ENCODE data around the gene LSM2.
"Not testable (repeated sequence)": the region's sequence is repeated elsewhere in the genome, so short reads cannot be mapped to it uniquely, and the experiment has no call there.

The LSM2 gene

GRCh38 chr6:31806470-31807272 lies at the start of gene LSM2:
TSS of gene LSM2 (minus strand) at chr6:31806966. CDS start at chr6:31806757, 209 bp downstream.
- TF ChIP-seq, protein P1, sequence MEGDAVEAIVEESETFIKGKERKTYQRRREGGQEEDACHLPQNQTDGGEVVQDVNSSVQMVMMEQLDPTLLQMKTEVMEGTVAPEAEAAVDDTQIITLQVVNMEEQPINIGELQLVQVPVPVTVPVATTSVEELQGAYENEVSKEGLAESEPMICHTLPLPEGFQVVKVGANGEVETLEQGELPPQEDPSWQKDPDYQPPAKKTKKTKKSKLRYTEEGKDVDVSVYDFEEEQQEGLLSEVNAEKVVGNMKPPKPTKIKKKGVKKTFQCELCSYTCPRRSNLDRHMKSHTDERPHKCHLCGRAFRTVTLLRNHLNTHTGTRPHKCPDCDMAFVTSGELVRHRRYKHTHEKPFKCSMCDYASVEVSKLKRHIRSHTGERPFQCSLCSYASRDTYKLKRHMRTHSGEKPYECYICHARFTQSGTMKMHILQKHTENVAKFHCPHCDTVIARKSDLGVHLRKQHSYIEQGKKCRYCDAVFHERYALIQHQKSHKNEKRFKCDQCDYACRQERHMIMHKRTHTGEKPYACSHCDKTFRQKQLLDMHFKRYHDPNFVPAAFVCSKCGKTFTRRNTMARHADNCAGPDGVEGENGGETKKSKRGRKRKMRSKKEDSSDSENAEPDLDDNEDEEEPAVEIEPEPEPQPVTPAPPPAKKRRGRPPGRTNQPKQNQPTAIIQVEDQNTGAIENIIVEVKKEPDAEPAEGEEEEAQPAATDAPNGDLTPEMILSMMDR (IDR thresholded peaks at IDR 0.05; ENCODE audit: extremely low read depth, missing control alignments) = no peak
- DNase-seq (ENCODE audit: low spot score) = peak; percentile 99

- not testable (repeated sequence) for DNase-seq (ENCODE audit: low spot score)
These were observed 45.4 kb upstream of the LSM2 start for GRCh38 chr6:31851980-31852718.

- no peak for DNase-seq (ENCODE audit: low spot score)
- TF ChIP-seq, protein P1 (IDR thresholded peaks at IDR 0.05; ENCODE audit: extremely low read depth, missing control alignments) = no peak
These were observed 44.7 kb upstream of the LSM2 start for GRCh38 chr6:31851485-31851832.

DNA sequence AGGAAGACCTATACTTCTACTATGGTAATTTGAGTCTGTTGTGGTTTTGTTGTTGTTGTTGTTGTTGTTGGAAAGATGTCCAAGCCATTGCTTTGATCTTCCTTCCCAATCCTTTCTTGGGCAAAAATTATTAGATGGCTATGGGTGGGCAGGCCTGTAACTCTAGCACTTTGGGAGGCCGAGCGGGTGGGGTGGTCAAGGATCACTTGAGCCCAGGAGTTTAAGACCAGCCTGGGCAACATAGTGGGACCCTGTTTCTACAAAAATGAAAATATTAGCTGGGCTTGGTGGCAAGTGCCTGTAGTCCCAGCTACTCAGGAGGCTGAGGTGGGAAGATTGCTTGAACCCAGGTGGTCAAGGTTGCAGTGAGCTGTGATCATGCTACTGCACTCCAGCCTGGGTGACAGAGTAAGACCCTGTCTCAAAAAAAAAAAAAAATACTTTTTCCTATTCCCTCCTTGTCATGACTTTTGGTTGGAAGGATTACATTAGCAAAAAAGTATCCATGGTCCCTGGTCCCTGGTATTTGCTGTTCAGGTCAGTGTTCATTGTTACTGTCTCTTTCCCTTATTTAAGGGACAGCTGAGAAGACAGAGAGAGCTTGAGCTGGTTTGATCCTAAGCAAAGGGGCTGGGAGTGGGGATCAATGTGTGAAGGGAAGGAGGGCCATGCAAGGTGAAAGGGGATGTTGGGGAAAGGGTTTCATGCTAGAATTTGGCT lies 44.2 kb upstream of the LSM2 start:
- no peak for DNase-seq (ENCODE audit: low spot score)
- TF ChIP-seq, protein P1 (IDR thresholded peaks at IDR 0.05; ENCODE audit: extremely low read depth, missing control alignments) = no peak

DNA sequence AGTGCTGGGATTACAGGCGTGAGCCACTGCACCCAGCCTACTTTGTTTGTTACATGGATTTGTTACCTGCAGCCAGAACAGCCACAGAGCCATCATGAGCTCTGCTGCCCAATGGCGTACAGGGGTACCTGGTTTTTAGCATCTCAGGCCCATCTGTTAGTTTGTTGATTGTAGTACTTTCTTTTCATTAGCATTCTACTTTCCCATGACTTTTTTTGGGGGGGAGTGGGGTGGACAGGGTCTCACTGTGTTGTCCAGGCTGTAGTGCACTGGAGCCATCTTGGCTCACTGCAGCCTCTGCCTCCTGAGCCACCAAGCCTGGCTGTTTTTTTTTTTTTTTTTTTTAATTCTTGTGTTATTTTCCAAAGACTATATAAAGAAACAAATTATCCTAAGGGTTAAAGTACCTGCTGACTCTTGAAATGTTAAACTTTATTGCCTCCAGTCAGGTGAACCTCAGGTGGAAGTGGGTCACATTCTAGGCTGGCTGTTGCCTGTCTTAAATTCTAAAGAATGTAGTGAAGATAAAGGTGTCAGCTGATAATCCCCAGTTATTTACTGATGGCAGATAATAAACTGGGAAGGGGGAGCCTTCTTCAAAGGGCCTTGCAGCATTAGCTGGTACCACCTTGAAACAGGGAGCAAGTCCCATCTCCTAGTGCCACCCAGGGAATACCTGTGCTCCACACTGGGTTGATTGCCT lies 40.7 kb upstream of the LSM2 start:
- DNase-seq (ENCODE audit: low spot score) = no peak
- TF ChIP-seq, protein P1 (IDR thresholded peaks at IDR 0.05; ENCODE audit: extremely low read depth, missing control alignments) = no peak

DNA sequence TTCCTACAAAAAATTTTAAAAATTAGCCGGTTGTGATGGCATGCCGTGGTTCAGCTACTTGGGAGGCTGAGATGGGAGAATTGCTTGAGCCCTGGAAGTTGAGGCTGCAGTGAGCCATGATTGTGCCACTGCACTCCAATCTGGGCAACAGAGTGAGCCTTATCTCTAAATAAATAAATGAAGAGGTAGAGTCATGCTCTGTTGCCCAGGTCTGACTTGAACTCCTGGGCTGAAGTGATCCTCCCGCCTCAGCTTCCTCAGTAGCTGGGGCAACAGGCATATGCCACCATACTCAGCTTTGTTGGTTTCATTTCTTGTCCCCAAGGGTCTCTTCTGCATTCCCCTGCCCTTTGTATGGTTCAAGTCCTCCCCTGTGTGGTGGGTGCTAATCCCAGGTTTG lies 37.7 kb upstream of the LSM2 start:
- TF ChIP-seq, protein P1 (IDR thresholded peaks at IDR 0.05; ENCODE audit: extremely low read depth, missing control alignments) = no peak
- no peak for DNase-seq (ENCODE audit: low spot score)

GRCh38 chr6:31842053-31842452 lies 35.3 kb upstream of the LSM2 start:
- TF ChIP-seq, protein P1 (IDR thresholded peaks at IDR 0.05; ENCODE audit: extremely low read depth, missing control alignments) = no peak

DNA sequence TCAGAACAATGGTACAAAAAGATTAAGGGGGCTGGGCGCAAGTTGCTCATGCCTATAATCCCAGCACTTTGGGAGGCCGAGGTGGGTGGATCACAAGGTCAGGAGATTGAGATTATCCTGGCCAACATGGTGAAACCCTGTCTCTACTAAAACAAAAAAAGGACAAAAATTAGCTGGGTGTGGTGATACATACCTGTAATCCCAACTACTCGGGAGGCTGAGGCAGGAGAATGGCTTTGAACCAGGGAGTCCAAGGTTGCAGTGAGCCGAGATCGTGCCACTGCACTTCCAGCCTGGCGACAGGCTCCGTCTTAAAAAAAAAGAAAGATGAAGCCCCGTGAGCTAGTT lies 33.0 kb upstream of the LSM2 start:
- not testable (repeated sequence) for DNase-seq (ENCODE audit: low spot score)

More at GRCh38 chr6:31842053-31842452, 35.3 kb upstream of the LSM2 start:
- DNase-seq (ENCODE audit: low spot score) = no peak
